ENCODE results near the gene CD96.
A peak's percentile ranks its signal among the peaks of the same experiment; 100 is the strongest.

CD96 gene

DNA sequence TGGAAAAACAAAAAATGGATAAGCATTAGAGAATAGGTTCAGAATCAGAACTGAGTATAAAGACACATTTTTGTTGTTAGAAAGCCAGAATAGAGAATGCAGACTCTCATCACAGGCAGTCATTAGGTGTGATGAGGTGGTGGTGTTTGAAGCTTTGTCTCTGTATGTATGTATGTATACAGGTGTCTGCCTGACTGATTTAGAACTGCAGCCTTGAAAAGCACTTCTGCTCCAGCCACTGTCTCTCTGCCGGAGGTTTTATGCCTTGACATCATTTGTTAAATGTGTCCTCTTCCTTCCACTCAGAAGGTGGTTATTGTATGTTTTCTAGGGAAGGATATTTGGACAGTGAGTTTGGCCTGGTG lies 133.8 kb downstream of the CD96 start:
- Histone ChIP-seq H3K27me3 (replicated peaks) (no peaks in the 10 kb centered on the region), H3K27ac (no peak overlapping the region), H3K4me3 (ENCODE audit: low read depth, low read length) (no peak overlapping the region), H3K36me3 (replicated peaks) (no peaks in the 10 kb centered on the region)
- DNase-seq = no peak
- TF ChIP-seq, protein P1, sequence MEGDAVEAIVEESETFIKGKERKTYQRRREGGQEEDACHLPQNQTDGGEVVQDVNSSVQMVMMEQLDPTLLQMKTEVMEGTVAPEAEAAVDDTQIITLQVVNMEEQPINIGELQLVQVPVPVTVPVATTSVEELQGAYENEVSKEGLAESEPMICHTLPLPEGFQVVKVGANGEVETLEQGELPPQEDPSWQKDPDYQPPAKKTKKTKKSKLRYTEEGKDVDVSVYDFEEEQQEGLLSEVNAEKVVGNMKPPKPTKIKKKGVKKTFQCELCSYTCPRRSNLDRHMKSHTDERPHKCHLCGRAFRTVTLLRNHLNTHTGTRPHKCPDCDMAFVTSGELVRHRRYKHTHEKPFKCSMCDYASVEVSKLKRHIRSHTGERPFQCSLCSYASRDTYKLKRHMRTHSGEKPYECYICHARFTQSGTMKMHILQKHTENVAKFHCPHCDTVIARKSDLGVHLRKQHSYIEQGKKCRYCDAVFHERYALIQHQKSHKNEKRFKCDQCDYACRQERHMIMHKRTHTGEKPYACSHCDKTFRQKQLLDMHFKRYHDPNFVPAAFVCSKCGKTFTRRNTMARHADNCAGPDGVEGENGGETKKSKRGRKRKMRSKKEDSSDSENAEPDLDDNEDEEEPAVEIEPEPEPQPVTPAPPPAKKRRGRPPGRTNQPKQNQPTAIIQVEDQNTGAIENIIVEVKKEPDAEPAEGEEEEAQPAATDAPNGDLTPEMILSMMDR (IDR thresholded peaks at IDR 0.05; ENCODE audit: low read depth, low read length, missing control alignments) = no peak
- in situ Hi-C loops (cut with HindIII; ENCODE audit: low pct_ligation_motif_present, low sequenced_read_pairs) = no loop called here

DNA sequence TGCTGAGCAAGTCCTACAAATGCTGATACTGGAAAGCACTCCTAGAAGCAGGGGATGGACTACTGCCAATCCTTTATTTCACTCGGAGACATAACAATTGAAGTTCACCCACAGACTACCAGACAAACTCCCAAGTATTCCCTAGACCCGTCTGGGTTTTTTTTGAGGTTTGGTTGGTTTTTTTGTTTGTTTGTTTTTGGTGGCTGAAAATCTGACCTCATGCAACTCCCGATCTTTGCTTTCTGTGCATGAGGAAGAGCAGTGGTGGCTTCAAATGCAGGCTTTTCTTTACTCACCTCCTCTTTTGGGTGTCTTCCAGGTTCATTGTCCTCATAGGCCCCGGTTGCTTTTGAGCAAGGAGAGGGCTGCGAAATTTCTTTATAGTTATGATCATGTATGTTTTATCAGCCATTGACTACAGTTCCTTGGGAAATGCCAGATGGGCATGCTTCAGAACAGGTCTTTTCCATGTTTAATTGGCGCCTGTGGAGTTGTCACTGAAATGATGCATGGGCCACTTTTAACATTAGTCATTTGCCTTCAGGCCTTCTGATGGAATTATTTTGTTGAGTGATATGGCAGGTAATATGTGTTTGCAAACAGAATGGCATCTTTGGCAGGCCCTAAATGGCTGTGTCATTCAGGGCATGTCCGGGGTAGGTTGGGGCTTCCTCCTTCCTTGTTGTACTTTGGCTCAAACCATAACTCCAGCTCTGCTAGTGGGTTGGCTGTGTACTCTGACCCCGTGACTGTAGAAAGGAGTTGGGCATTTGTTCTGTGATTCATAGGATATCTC lies 134.4 kb downstream of the CD96 start:
- Histone ChIP-seq H3K27ac (no peak overlapping the region), H3K27me3 (replicated peaks) (no peaks in the 10 kb centered on the region), H3K36me3 (replicated peaks) (no peaks in the 10 kb centered on the region), H3K4me3 (ENCODE audit: low read depth, low read length) (no peak overlapping the region)
- TF ChIP-seq, protein P1 (IDR thresholded peaks at IDR 0.05; ENCODE audit: low read depth, low read length, missing control alignments) = no peak
- in situ Hi-C loops (cut with HindIII; ENCODE audit: low pct_ligation_motif_present, low sequenced_read_pairs) = no loop called here
- peak; percentile 51 for DNase-seq

DNA sequence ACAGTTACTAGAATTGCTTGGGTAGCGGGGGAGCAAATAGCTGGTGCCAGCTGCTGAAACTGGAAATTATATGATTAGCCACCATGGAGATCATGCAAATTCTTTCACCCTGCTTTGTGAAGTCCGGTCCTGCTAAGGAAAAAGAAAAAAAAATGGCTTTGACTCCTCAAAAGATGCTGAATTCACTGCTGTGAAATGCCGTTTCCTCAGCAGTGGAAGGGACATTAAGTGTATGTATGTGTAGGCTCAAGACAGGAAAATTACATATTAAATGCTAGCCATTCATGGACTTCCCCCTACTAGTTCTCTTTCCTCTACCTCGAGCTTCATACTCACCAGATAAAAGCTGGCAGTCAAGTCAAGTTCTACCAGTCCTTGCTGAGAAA lies 135.0 kb downstream of the CD96 start:
- Histone ChIP-seq H3K36me3 (replicated peaks) (no peaks in the 10 kb centered on the region), H3K4me3 (ENCODE audit: low read depth, low read length) (no peak overlapping the region), H3K27me3 (replicated peaks) (no peaks in the 10 kb centered on the region), H3K27ac (no peak overlapping the region)
- TF ChIP-seq, protein P1 (IDR thresholded peaks at IDR 0.05; ENCODE audit: low read depth, low read length, missing control alignments) = no peak
- DNase-seq = no peak
- in situ Hi-C loops (cut with HindIII; ENCODE audit: low pct_ligation_motif_present, low sequenced_read_pairs) = no loop called here

DNA sequence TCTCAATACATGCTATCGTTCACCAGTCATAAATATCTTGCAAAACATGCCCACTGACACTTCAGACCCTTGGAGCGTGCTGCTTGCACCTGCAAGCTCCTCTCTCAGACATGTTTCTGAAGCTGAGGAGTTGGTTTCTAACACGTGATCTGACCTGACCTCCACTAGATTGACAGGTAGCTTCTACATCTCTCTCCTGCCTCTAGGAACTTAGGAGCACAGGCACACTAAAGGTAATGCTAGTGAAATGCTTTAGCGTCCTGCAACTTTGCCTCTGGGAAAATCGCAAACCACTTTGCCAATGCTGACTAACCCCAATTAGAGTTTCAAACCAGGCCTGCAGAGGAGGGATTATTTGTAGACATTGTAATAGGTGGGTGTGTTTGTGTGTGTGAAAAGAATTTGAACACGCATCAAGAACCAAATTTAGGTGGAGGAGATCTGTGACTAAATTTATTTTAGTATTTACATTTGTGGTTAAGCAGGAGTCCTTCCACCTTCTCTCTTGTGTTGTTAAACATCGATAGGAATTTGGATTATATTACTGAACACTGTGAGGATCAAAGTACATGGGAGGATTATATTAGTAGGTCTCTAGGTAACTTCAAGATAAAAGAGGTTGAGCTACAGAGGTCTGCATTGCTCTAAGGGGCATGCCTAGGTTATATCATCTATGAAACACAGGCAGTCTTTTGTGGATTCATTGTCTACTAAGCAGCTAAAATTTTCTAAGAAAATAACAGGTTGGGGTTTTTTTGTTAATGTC lies 139.8 kb downstream of the CD96 start:
- TF ChIP-seq, protein P1 (IDR thresholded peaks at IDR 0.05; ENCODE audit: low read depth, low read length, missing control alignments) = no peak

DNA sequence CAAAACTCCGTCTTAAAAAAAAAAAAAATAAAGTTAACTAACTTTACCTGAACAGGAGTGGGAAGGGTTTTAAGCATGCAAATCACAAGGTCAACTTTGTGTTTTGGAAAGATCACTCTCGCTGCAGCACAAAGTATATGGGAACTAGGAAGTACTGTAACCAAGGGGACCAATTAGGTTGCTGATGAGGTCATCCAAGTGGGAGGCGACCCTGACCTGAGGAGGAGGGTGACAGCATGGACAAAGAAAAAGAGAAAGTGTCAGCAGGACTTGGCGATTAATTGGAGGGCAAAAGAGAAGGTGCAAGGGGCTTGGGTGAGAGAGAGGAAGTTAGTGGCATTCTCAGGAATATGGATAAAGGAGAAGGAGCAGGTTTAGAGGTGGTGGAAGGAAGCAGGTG lies 142.6 kb downstream of the CD96 start:
- TF ChIP-seq, protein P1 (IDR thresholded peaks at IDR 0.05; ENCODE audit: low read depth, low read length, missing control alignments) = no peak
- no peak for DNase-seq
- Histone ChIP-seq H3K36me3 (replicated peaks) (no peaks in the 10 kb centered on the region), H3K4me3 (ENCODE audit: low read depth, low read length) (no peak overlapping the region), H3K27ac (no peak overlapping the region), H3K27me3 (replicated peaks) (no peaks in the 10 kb centered on the region)
- in situ Hi-C loops (cut with HindIII; ENCODE audit: low pct_ligation_motif_present, low sequenced_read_pairs) = no loop called here

More for the DNA sequence above, 139.8 kb downstream of the CD96 start:
- no peaks in the 10 kb centered on the region for H3K36me3 ChIP-seq (replicated peaks)
- H3K27ac ChIP-seq = no peak overlapping the region
- in situ Hi-C loops (cut with HindIII; ENCODE audit: low pct_ligation_motif_present, low sequenced_read_pairs) = no loop called here
- DNase-seq = no peak
- no peak overlapping the region for H3K4me3 ChIP-seq (ENCODE audit: low read depth, low read length)
- no peaks in the 10 kb centered on the region for H3K27me3 ChIP-seq (replicated peaks)
